EL (cell line): ENCODE measurements around the gene TMEM132D.

Source experiments
- DNase-seq: peaks from one replicate; pipeline ENCODE4 v3.0.0-alpha.2; 2016

TMEM132D gene

DNA sequence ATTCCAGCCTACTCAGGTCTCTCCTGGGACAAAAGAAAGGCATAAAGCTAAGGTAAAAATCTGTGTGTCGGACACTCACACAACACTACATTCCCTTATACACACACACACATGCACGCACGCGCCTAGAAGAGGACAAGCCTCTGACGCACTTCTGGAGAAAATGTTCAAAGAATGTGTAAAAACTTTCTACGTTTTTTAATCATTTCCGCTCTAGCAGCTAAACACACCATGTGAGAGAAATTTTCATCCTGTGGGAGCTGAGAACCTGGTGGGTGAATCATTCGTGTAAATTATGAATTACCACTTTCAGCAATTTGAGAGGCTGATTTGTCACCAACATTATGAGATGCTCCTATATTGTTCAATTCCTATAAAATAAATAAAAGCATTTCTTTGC, 494.5 kb downstream of the TMEM132D start:
- DNase-seq = no peak

- no peak for DNase-seq
Measured at GRCh38 chr12:129404556-129404955, 499.3 kb downstream of the TMEM132D start.

- DNase-seq = no peak
Measured at GRCh38 chr12:129401572-129401971, 502.3 kb downstream of the TMEM132D start.

GRCh38 chr12:129394177-129394825, 509.5 kb downstream of the TMEM132D start:
- DNase-seq = no peak

- DNase-seq = no peak
Measured at GRCh38 chr12:129393357-129393937, 510.4 kb downstream of the TMEM132D start.

- no peak for DNase-seq
Measured at GRCh38 chr12:129385637-129385990, 518.2 kb downstream of the TMEM132D start.

GRCh38 chr12:129383956-129384355, 519.9 kb downstream of the TMEM132D start:
- DNase-seq = no peak

DNA sequence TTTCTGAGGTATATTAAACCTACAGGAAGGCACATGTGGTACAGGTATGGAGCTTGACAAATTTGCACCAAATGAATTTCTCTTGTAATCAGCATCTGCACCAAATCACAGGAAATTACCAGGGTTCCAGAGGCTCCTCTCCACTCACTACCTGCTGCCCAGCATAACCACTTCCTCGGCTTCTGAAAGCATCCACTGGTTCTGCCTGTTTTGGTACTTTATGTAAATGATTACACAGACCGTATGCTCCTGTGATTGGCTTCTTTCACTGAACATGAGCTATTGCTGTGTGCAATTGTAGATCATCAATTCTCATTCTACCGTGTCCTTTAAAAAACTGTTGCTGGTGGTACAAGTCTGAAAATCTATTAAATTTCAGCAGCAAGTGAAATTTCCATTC, 522.1 kb downstream of the TMEM132D start:
- DNase-seq = no peak

DNA sequence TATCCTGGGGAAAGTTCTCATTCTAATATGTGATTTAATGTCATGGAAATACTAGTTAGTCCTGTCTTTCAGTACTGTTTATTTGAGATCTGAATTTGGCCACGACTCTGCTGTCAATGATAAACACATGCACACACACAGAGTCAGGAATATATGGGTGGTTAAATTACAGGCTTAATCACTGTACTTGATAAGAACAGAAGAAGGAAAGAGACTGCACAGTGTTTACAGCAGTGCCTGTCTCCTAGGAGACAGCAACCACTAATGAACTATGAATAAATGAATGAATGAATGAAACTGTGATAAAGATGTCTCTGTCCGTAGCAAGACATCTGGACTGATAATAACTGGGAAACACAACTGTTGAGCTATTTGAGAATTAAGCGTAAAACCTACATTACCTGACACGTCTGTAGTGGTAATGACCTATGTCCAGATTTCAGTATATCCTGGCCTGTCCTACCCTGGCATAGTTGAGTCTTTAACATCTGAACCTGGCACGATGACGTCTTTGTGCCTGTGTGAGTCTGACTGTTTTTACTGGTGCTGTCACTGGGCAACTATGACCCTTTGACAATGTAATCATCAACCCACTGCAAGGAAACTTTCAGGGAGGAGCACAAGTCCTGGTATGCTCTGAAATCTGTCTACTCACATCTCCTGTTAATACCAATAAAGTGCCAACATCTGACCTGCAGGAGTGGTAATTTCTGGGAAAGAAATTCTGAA, 524.6 kb downstream of the TMEM132D start:
- no peak for DNase-seq

- DNase-seq = no peak
Measured at GRCh38 chr12:129378496-129378895, 525.3 kb downstream of the TMEM132D start.

DNA sequence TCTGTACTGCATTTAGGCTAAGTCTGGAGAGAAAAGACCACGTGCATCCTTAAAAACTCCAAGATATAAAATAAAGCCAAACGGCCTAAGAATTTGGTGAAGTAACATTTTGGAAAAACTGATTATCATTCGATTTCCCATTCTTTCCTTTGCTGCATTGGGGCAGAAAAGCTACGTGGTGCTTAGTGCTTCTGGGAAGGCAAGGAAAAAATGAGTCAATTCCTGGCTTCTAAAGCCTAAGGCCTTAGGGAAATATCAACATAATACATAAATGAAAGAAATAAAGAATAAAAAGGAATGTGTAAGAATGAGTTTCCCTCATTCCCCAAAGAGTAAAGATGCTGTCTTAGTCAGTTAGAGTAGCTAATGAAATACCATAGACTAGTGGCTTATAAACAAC, 530.1 kb downstream of the TMEM132D start:
- no peak for DNase-seq

DNA sequence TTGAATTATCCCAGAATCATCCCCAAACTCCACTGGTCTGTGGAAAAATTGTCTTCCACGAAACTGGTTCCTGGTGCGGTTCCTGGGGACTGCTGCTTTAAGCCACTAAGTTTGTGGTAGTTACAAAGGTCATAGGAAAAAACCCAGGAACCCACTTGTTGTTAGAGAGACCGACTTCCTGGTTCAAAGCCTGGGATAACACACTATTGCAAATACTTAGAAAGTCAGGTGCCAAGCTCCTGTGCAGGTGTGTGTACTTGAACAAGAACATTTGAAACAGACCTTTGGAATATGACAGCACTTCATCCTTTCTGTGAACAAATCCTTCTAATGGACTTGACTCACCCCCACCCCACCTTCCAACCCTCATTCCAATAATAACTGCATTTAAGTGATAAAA, 530.9 kb downstream of the TMEM132D start:
- DNase-seq = no peak

GRCh38 chr12:129372348-129372747, 531.5 kb downstream of the TMEM132D start:
- DNase-seq = no peak

DNA sequence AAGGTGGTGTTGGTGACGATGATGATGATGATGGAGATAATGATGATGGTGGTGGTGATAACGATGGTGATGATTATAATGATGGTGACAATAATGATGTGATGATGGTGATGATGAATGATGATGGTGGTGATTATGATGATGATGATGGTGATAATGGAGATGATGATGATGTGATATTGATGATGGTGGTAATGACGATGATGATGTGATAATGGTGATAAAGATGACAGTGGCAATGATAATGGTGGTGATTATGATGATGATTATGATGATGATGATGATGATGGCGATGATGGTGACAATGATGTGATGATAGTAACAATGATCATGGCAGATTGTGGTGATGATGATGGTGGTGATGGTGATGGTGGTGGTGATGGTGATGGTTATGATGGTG, 532.6 kb downstream of the TMEM132D start:
- no peak for DNase-seq

DNA sequence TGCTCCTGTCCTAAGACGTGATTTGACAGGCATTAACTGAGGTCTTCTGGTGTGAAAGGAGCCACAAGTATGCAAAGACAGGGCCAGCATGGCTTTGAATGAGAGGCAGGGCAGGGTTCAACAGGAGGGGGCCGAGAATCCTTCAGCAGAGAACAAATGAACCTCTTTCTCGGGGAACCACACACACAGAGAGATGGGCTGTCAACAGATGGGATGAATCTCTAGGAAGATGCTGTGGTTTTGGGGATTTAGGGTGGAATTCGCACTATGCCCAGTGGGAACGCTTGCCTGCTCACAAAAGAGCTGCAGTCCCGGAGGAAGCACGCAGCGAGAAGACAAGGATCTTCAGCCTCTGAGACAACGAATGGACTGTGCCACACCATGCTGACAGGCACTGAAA, 537.2 kb downstream of the TMEM132D start:
- DNase-seq = no peak

DNA sequence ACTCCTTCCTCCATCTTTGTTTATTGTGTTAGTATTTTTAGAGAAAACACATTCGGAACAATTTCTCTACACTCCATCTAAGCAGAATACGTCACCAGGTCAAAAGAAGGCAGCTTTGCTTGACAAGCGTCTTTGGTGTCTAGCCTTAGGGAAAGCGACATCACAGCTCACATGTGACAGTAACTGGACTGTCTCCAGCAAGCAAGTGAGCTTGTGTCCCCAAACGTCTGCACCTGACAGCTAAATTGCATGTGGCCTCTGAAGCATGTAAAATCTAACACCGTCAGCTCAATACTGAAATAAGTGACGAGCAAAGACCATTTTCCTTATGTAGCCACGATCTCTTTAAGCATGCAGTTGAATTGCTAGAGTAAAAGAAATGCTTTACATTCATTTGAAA, 540.8 kb downstream of the TMEM132D start:
- no peak for DNase-seq

DNA sequence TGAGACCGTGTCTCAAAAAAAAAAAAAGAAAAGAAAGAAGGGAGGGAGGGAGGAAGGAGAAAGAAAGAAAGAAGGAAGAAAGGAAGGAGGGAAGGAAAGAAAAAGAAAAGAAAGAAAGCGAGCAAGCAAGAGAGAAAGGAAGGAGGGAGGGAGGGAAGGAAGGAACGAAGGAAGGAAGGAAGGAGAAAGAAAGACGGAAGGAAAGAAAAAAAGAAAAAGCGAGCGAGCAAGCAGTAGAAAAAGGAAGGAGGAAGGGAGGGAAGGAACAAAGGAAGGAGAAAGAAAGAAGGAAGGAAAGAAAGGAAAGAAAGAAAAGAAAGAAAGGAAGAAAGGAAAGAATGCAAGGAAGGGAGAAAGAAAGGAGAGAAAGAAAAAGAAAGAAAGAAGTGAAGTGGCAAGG, 546.6 kb downstream of the TMEM132D start:
- no peak for DNase-seq

GRCh38 chr12:129351481-129351880, 552.3 kb downstream of the TMEM132D start:
- no peak for DNase-seq

DNA sequence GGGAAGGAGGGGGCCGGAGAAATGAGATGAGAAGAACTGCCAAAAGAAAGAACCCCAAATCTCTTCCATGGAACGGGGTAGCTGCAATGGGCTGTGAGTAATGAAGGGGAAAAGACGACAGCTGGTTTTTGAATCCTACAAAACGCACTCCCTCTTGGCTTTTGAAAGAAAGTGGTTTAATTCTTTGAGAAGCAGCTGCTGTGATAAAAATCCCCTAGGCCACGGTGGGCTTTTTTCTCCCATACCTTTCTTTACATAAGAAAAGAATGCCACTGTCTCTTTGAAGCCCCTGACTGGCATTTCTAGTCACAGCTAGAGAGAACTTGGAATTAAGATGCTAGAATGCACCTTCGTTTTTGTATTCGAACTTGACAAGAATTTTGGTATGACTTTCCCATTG, 564.5 kb downstream of the TMEM132D start:
- DNase-seq = no peak

- no peak for DNase-seq
Measured at GRCh38 chr12:129337413-129337812, 566.4 kb downstream of the TMEM132D start.

DNA sequence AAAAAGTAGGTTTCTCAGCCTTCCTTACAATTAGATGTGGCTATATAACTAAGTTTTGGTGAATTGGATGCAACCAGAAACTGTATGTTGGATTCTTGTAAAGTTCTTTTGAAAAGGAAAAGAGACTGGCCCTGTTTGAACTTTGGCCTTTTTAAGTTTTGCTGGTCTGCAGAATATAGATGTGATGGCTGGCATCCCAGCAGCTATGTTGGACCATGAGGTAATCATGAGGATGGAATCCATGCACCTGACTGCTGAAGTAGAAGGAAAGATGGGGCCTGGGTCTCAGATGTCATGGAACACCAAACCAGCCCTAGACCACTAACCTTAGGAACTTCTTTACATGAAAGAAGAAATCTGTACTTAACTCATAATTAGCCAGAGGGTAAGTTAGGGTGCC, 568.1 kb downstream of the TMEM132D start:
- no peak for DNase-seq

- DNase-seq = no peak
Measured at GRCh38 chr12:129332286-129332685, 571.5 kb downstream of the TMEM132D start.

- no peak for DNase-seq
Measured at GRCh38 chr12:129331356-129332085, 572.3 kb downstream of the TMEM132D start.

GRCh38 chr12:129328235-129328634, 575.6 kb downstream of the TMEM132D start:
- no peak for DNase-seq
